ENCODE results near the gene GRHL1.
A peak's percentile ranks its signal among the peaks of the same experiment; 100 is the strongest.

Gene GRHL1

GRCh38 chr2:9972621-9973479 lies 21.4 kb downstream of the GRHL1 start:
- peak; percentile 37 for DNase-seq (ENCODE audit: low read depth)

- DNase-seq (ENCODE audit: low read depth) = peak; percentile 32
Observed at GRCh38 chr2:9973690-9974089, 22.2 kb downstream of the GRHL1 start.

- DNase-seq (ENCODE audit: low read depth) = no peak
Observed at GRCh38 chr2:9974343-9974742, 22.9 kb downstream of the GRHL1 start.

GRCh38 chr2:9975328-9975727 lies 23.8 kb downstream of the GRHL1 start:
- no peak for DNase-seq (ENCODE audit: low read depth)

- DNase-seq (ENCODE audit: low read depth) = peak; percentile 97
Observed at GRCh38 chr2:9975805-9976447, 24.4 kb downstream of the GRHL1 start.

GRCh38 chr2:9979977-9980376 lies 28.5 kb downstream of the GRHL1 start:
- DNase-seq (ENCODE audit: low read depth) = no peak

- no peak for DNase-seq (ENCODE audit: low read depth)
Observed at GRCh38 chr2:9980520-9980919, 29.0 kb downstream of the GRHL1 start.

GRCh38 chr2:9981655-9982054 lies 30.2 kb downstream of the GRHL1 start:
- DNase-seq (ENCODE audit: low read depth) = no peak

GRCh38 chr2:9982248-9982647 lies 30.8 kb downstream of the GRHL1 start:
- DNase-seq (ENCODE audit: low read depth) = peak; percentile 35

- DNase-seq (ENCODE audit: low read depth) = no peak
Observed at GRCh38 chr2:9982891-9983290, 31.4 kb downstream of the GRHL1 start.

GRCh38 chr2:9983401-9984216 lies 32.1 kb downstream of the GRHL1 start:
- DNase-seq (ENCODE audit: low read depth) = no peak

GRCh38 chr2:9984217-9984739 lies 32.8 kb downstream of the GRHL1 start:
- peak; percentile 63 for DNase-seq (ENCODE audit: low read depth)

- peak; percentile 47 for DNase-seq (ENCODE audit: low read depth)
Observed at GRCh38 chr2:9984871-9985480, 33.5 kb downstream of the GRHL1 start.

- no peak for DNase-seq (ENCODE audit: low read depth)
Observed at GRCh38 chr2:9985531-9986328, 34.2 kb downstream of the GRHL1 start.

GRCh38 chr2:9988320-9988719 lies 36.8 kb downstream of the GRHL1 start:
- no peak for DNase-seq (ENCODE audit: low read depth)

- DNase-seq (ENCODE audit: low read depth) = no peak
Observed at GRCh38 chr2:9990736-9991135, 39.2 kb downstream of the GRHL1 start.

GRCh38 chr2:9991221-9991620 lies 39.7 kb downstream of the GRHL1 start:
- DNase-seq (ENCODE audit: low read depth) = no peak

GRCh38 chr2:9991829-9992273 lies 40.4 kb downstream of the GRHL1 start:
- DNase-seq (ENCODE audit: low read depth) = no peak

- no peak for DNase-seq (ENCODE audit: low read depth)
Observed at GRCh38 chr2:9992427-9993187, 41.1 kb downstream of the GRHL1 start.

GRCh38 chr2:9993488-9994165 lies 42.1 kb downstream of the GRHL1 start:
- no peak for DNase-seq (ENCODE audit: low read depth)

Data from ELR (cell line).